Endothelial cell of umbilical vein (primary cell): Measurements from ENCODE around the gene GAK. TPM values are rescaled to one million over a fixed set of nuclear protein-coding genes. Genes with fewer than 3 reads are reported as not detected.

Experiments
- BruUV-seq: library from RNA; stranded (reverse); fragments of 400-500 nt; replicated peaks from 2 replicates; lab custom pipeline; 2021; lab: Mats Ljungman, UMichigan
- CTCF ChIA-PET: fragments of 300-600, 350-600 bp; sonication (Branson Sonifier 250); formaldehyde crosslinking; loops from one replicate; lab custom pipeline; 2021; ENCODE audit warnings: antibody characterized with exemption, inconsistent platforms; lab: Charles Lee
- POLR2A ChIA-PET: fragments of 300-600, 350-600 bp; sonication (Branson Sonifier 250); formaldehyde crosslinking; loops from one replicate; lab custom pipeline; 2021; ENCODE audit warnings: antibody characterized with exemption, inconsistent platforms; lab: Charles Lee
- DNase-seq: peaks from one replicate; pipeline ENCODE4 v3.0.0-alpha.2; 2011; ENCODE audit warnings: low read depth, low spot score
- FAIRE-seq: peaks from 2 replicates; lab custom pipeline; 2011; peaks lifted over from hg19 to GRCh38; lab: Jason Lieb, UNC
- H2AFZ ChIP-seq: 2 replicates; pipeline ENCODE4 v1.6.0; 2012; ENCODE audit warnings: low read depth, low read length, control low read depth, inconsistent platforms
- H3K27ac ChIP-seq: 2 replicates; pipeline ENCODE4 v1.5.1; 2011; ENCODE audit warnings: low read depth, mild to moderate bottlenecking, control low read depth, low read length, moderate library complexity; ENCODE audit not compliant: insufficient read depth
- H3K27me3 ChIP-seq, 2 experiments: 2 replicates each; pipeline versions ENCODE4 v1.6.0 to v1.6.1; 2011; ENCODE audit warnings: low read length in 2 of 2, mixed read lengths in 1 of 2; ENCODE audit not compliant: control insufficient read depth in 2 of 2, insufficient read depth in 2 of 2
- H3K36me3 ChIP-seq, 2 experiments: 2 replicates in 1 of 2; 3 replicates in 1 of 2; pipeline ENCODE4 v1.5.1; 2011; ENCODE audit warnings: low read length in 2 of 2, mild to moderate bottlenecking in 1 of 2, moderate library complexity in 1 of 2; ENCODE audit not compliant: control insufficient read depth in 2 of 2, insufficient read depth in 2 of 2; ENCODE audit errors: extremely low read depth in 1 of 2
- H3K4me1 ChIP-seq: 3 replicates; pipeline ENCODE4 v1.5.1; 2011; ENCODE audit warnings: mild to moderate bottlenecking, low read length; ENCODE audit not compliant: control insufficient read depth, insufficient read depth; ENCODE audit errors: extremely low read depth
- H3K4me2 ChIP-seq: 2 replicates; pipeline ENCODE4 v1.6.1; 2011; ENCODE audit warnings: low read length, control low read depth, mixed read lengths; ENCODE audit not compliant: insufficient read depth
- H3K4me3 ChIP-seq, 3 experiments: fragments of 200-600 bp in 1 of 3; sonication (generic), shearing (Covaris generic) in 1 of 3; replicated peaks in 1 of 3; 2 replicates each; pipeline ENCODE4 v1.5.1; 2011 to 2016; ENCODE audit warnings: control low read depth in 3 of 3, low read length in 3 of 3, mild to moderate bottlenecking in 2 of 3, inconsistent platforms in 1 of 3, low read depth in 1 of 3, moderate library complexity in 1 of 3; ENCODE audit not compliant: insufficient read depth in 1 of 3
- H3K79me2 ChIP-seq: 2 replicates; pipeline ENCODE4 v1.6.0; 2012; ENCODE audit warnings: low read length, inconsistent platforms; ENCODE audit not compliant: control insufficient read depth, insufficient read depth
- H3K9ac ChIP-seq: replicated peaks from 2 replicates; pipeline ENCODE3; 2011; ENCODE audit warnings: low read length, control low read depth; ENCODE audit not compliant: insufficient read depth; ENCODE audit errors: extremely low read depth
- H3K9me1 ChIP-seq: replicated peaks from 3 replicates; pipeline ENCODE4 v1.6.0; 2011; ENCODE audit warnings: mild to moderate bottlenecking, low read length; ENCODE audit not compliant: control insufficient read depth, insufficient read depth; ENCODE audit errors: extremely low read depth
- H3K9me3 ChIP-seq: replicated peaks from 2 replicates; pipeline ENCODE4 v1.5.1; 2012; ENCODE audit warnings: low read length, inconsistent platforms; ENCODE audit not compliant: control insufficient read depth, insufficient read depth
- H4K20me1 ChIP-seq: replicated peaks from 2 replicates; pipeline ENCODE3; 2011; ENCODE audit warnings: mild to moderate bottlenecking, low read length; ENCODE audit not compliant: control insufficient read depth, insufficient read depth; ENCODE audit errors: extremely low read depth
- EZH2 ChIP-seq: IDR thresholded peaks from 2 replicates; pipeline ENCODE4 v1.6.1; 2012; ENCODE audit warnings: borderline replicate concordance, low read depth, mild to moderate bottlenecking, moderate library complexity, low read length, inconsistent platforms; ENCODE audit not compliant: severe bottlenecking
- FOS ChIP-seq: IDR thresholded peaks from 2 replicates; pipeline ENCODE4 v1.6.1; 2011; ENCODE audit warnings: mild to moderate bottlenecking, low read length, moderate library complexity, borderline replicate concordance; ENCODE audit not compliant: insufficient read depth
- GATA2 ChIP-seq: IDR thresholded peaks from 2 replicates; pipeline ENCODE4 v1.7.0; 2011; ENCODE audit warnings: low read depth, mild to moderate bottlenecking, moderate library complexity, mixed read lengths, low read length; ENCODE audit not compliant: insufficient read length, insufficient read depth
- JUN ChIP-seq: IDR thresholded peaks from 2 replicates; pipeline ENCODE4 v1.6.1; 2011; ENCODE audit warnings: borderline replicate concordance, low read depth; ENCODE audit not compliant: insufficient read length, insufficient read depth
- MYC ChIP-seq: IDR thresholded peaks from one replicate; pipeline ENCODE4 v1.6.1; 2011; ENCODE audit warnings: mild to moderate bottlenecking, low read depth, low read length
- POLR2A ChIP-seq: IDR thresholded peaks from 2 replicates; pipeline ENCODE4 v1.6.1; 2012; ENCODE audit warnings: low read depth, mild to moderate bottlenecking, control low read depth, low read length
- POLR2AphosphoS5 ChIP-seq: IDR thresholded peaks from 2 replicates; pipeline ENCODE4 v1.6.1; 2012; ENCODE audit warnings: low read depth, mild to moderate bottlenecking, control low read depth, low read length, moderate library complexity; ENCODE audit not compliant: insufficient read depth
- dilution Hi-C: fragments of 300-500 bp; cut with MboI; formaldehyde crosslinking; loops from one replicate; pipeline ENCODE4 v1.15.0; 2019; ENCODE audit warnings: low sequenced_read_pairs; ENCODE audit not compliant: extremely low pct_ligation_motif_present
- intact Hi-C: fragments of 100-400 bp; cut with micrococcal nuclease; formaldehyde crosslinking; loops from one replicate; pipeline ENCODE4 v1.10.0; 2022
- polyA plus RNA-seq, 4 experiments: library from polyadenylated mRNA; depleted of rRNA in 3 of 4; stranded (reverse) in 3 of 4; unstranded in 1 of 4; fragments of >200 nt; gene quantifications; 2 replicates each; pipeline versions ENCODE4 v1.2.1 to v1.2.3, GENCODE V29; 2011 to 2012; ENCODE audit warnings: missing spikeins in 1 of 4
- total RNA-seq: library from RNA; stranded (reverse); gene quantifications from 2 replicates; pipeline ENCODE4 v1.2.3, GENCODE V29; 2021
- TF ChIP-seq, protein P1 (sequence below): IDR thresholded peaks from 2 replicates; pipeline ENCODE4 v1.6.1; 2011; ENCODE audit not compliant: insufficient read depth, insufficient read length
- TF ChIP-seq, protein P2 (sequence below), 2 donors: IDR thresholded peaks; 1 replicate in 1 of 2; 2 replicates in 1 of 2; pipeline ENCODE4 v1.5.1; 2011; ENCODE audit warnings: low read length in 2 of 2, mild to moderate bottlenecking in 2 of 2, moderate library complexity in 2 of 2, control low read depth in 1 of 2, inconsistent platforms in 1 of 2, low read depth in 1 of 2; ENCODE audit not compliant: insufficient read depth in 1 of 2; ENCODE audit errors: extremely low read depth in 1 of 2

GAK gene
- total and polyA plus RNA-seq, 2 donors (not counting 3 experiments of a cell fraction or from before 2014, with no cell fraction given): 49.6 to 109 TPM

DNA sequence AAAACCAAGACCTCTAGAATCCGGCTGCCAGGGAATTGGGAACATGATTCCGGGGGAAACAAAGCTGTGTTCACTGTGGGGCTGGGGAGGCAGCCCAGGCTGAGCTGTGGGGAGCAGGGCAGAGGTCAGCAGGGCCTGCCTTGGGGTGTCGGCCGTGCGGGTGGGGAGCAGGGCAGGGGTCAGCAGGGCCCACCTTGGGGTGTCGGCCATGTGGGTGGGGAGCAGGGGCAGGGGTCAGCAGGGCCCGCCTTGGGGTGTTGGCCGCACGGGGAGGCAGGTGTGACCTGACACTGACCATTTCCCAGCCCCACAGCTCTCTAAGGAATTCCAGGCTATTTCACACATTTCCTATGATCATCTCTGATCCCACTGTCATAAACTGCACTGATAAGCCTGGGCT, 60.6 kb downstream of the GAK start:
- Histone ChIP-seq H3K9me1 (no peaks in the 10 kb centered on the region), H3K9ac (no peak overlapping the region), H3K27me3 (no peaks in the 10 kb centered on the region), H3K36me3 (peaks cover 2 to 37% of the 10 kb centered on the region in 2 experiments), H3K4me2 (no peak overlapping the region), H3K4me3 (no peak overlapping the region), H3K79me2 (no peaks in the 10 kb centered on the region), H3K9me3 (no peaks in the 10 kb centered on the region), H3K4me1 (no peaks in the 10 kb centered on the region), H4K20me1 (no peaks in the 10 kb centered on the region), H3K27ac (no peak overlapping the region), H2AFZ (no peak overlapping the region)
- BruUV-seq: no TSS peak
- no peak for FAIRE-seq
- ChIA-PET POLR2A (no interaction called here), CTCF (no interaction called here)
- intact Hi-C loops (no loop called here), dilution Hi-C loops (no loop called here)
- no peak for TF ChIP-seq GATA2
- no peak for TF ChIP-seq FOS
- TF ChIP-seq POLR2A: no peak
- no peak for TF ChIP-seq JUN
- TF ChIP-seq EZH2: no peak
- TF ChIP-seq MYC: no peak
- TF ChIP-seq, protein P1, sequence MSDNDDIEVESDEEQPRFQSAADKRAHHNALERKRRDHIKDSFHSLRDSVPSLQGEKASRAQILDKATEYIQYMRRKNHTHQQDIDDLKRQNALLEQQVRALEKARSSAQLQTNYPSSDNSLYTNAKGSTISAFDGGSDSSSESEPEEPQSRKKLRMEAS: no peak
- no peak for DNase-seq

DNA sequence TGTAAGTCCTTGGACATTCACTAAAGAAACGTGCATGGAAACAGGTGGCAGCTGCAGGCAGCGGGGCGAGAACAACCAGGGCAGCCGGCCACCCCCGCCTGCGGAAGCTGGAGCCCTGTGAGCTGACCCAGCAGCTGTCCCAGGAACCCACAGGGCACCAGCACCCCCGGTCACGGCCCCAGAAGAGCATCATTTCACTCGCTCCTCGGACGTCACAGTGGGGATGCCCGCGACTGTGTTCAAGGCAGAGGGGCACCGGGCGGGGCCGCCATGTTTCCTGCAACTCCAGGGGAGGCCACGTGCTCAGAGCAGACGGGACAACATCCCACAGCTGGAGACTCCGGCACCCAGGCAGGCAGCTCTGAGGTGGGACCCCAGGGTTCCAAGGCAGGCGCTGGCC, 61.2 kb downstream of the GAK start:
- H3K79me2 ChIP-seq: no peaks in the 10 kb centered on the region
- H3K27ac ChIP-seq: no peak overlapping the region
- no peaks in the 10 kb centered on the region for H3K9me3 ChIP-seq
- no peaks in the 10 kb centered on the region for H3K27me3 ChIP-seq
- FAIRE-seq (no peak), DNase-seq (no peak)
- no peak overlapping the region for H3K4me2 ChIP-seq
- CTCF ChIA-PET: no interaction called here
- no TSS peak for BruUV-seq
- POLR2A ChIA-PET: no interaction called here
- TF ChIP-seq, protein P2, sequence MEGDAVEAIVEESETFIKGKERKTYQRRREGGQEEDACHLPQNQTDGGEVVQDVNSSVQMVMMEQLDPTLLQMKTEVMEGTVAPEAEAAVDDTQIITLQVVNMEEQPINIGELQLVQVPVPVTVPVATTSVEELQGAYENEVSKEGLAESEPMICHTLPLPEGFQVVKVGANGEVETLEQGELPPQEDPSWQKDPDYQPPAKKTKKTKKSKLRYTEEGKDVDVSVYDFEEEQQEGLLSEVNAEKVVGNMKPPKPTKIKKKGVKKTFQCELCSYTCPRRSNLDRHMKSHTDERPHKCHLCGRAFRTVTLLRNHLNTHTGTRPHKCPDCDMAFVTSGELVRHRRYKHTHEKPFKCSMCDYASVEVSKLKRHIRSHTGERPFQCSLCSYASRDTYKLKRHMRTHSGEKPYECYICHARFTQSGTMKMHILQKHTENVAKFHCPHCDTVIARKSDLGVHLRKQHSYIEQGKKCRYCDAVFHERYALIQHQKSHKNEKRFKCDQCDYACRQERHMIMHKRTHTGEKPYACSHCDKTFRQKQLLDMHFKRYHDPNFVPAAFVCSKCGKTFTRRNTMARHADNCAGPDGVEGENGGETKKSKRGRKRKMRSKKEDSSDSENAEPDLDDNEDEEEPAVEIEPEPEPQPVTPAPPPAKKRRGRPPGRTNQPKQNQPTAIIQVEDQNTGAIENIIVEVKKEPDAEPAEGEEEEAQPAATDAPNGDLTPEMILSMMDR (IDR thresholded peaks at IDR 0.05; ENCODE audit: extremely low read depth in 1 of 2, insufficient read depth in 1 of 2, low read depth in 1 of 2, low read length in 2 of 2): no peak
- TF ChIP-seq FOS (no peak), POLR2A (no peak), GATA2 (no peak), MYC (no peak), JUN (no peak), EZH2 (no peak), POLR2AphosphoS5 (no peak)
- TF ChIP-seq, protein P1: no peak
- intact Hi-C loops: no loop called here
- H3K36me3 ChIP-seq: peaks cover 2 to 36% of the 10 kb centered on the region in 2 experiments
- H2AFZ ChIP-seq: no peak overlapping the region
- dilution Hi-C loops: no loop called here
- H3K4me3 ChIP-seq: no peak overlapping the region
- H3K9me1 ChIP-seq: no peaks in the 10 kb centered on the region
- H4K20me1 ChIP-seq: no peaks in the 10 kb centered on the region
- no peak overlapping the region for H3K9ac ChIP-seq
- no peaks in the 10 kb centered on the region for H3K4me1 ChIP-seq
